HG02798 (cell line): Measurements from ENCODE around the gene MEN1.
"Not testable (repeated sequence)": the region's sequence is repeated elsewhere in the genome, so short reads cannot be mapped to it uniquely, and the experiment has no call there.

Source experiments
- ATAC-seq: cut with Tn5 transposase; IDR thresholded peaks from one replicate; pipeline ENCODE4 v1.9.1; 2021; ENCODE audit warnings: mild to moderate bottlenecking; ENCODE audit not compliant: unreplicated experiment, poor library complexity

The MEN1 gene

DNA sequence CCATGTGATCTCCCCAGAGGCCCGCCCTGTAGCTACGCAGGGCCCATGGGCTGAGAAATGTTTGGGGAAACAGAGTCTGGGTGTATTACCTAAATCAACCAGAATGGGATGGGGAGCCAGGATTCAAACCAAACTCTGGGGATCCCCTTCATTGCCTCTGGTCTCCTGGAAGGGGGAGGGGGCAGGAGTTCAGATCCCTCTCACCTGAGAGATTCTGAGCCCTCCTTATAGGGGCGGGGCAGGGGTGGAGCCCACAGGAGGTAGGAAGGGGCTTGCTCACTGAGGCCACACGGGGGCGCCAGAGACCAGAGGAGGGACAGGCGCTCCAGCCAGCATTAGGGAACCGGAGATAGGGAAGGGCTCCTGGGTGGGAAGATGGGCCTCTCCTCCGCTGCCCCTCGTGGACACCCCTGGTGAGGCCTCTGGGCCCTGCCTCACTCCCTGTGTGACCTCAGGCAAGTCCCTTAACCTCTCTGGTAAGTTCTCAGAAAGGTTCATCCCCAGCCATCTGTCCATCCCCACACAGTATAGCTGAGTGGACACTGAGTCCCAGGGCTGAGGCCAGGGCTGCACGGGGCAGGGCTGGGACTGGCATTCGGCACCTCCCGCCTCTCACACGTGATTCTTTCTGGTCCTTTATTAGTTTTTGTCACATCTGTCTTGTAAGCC, 36.8 kb upstream of the MEN1 start:
- ATAC-seq, result no peak

DNA sequence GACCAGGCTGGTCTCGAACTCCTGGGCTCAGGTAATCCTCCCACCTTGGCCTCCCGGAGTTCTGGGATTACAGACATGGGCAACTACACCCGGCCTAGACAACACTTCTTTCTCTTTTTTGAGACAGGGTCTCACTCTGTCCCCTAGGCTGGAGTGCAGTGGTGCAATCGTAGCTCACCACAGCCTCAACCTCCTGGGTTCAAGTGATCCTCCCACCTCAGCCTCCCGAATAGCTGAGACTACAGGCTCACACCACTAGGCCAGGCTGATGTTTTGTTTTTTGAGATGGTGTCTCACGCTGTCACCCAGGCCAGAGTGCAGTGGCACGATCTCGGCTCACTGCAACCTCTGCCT, 35.4 kb upstream of the MEN1 start:
- ATAC-seq, result not testable (repeated sequence)

DNA sequence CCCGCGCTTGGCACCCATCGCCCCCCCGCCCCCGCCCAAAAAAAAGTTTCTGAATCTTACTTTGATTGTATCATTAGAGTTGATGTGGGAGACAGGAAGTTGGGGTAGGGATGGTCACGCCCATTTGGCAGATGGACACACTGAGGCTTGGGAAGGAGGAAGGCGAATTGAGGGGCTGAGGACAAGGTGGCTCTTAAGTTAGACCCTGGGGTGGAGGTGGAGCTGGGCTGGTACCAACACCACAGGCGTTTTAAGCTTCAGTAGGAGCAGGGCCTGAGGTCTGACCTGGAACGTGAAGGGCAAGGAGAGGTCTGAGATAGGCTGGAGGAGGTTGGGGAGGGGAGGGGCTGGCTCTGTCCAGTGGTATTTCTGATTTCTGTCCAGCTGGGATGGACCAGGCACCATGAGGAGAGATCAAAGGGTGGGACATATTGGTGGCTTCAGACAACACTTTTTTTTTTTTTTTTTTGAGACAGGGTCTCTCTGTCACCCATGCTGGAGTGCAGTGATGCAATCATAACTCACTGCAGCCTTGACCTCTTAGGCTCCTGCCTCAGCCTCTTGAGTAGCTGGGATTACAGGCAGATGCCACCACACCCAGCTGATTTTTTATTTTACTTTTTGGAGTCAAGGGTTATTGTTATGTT, 34.9 kb upstream of the MEN1 start:
- no peak for ATAC-seq

DNA sequence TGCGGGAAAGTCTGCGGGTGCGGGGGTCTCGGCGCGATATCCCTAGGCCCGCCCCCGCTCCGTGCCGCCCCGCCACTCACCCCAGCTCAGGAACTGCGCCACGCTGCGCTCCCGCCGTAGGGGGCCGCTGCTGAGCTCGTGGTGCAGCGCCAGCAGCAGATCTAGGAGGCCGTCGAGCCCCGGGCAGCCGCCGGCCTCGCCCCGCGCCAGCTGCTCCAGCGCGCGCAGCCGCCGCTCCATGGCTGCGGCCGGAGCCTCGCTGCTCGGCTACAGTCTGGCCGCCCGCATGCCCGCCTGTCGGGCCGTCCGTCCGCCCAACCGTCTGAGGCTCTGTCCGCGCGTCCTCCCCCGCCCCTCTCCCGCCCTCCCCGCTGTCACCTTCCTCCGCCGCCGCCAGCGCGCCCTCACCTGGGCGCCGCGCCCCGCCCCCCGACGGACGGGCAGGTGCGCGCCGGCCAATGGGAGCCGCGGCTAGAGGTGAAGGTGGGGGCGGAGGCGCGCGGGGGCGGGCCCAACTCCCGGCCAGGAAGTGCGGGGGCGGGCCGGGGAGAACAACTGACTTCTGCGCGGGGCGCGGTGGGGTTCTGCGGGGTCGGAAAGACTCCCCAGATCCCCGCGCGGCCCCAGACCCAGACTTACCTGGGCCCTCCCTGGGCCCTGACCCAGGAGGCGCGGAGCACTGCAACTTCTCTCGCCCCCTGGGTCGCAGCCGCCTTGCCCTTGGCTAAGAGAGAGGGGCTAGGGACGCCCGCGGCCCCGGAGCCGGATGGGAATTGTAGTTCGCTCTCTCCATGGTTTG, 34.2 kb upstream of the MEN1 start, which contains the start of gene CDC42BPG:
Gene CDC42BPG, minus strand, starts transcription at position 324 of the 799 bp plus-strand sequence. Its CDS starts 84 bp downstream, at position 240.
- peak; percentile 40 for ATAC-seq

DNA sequence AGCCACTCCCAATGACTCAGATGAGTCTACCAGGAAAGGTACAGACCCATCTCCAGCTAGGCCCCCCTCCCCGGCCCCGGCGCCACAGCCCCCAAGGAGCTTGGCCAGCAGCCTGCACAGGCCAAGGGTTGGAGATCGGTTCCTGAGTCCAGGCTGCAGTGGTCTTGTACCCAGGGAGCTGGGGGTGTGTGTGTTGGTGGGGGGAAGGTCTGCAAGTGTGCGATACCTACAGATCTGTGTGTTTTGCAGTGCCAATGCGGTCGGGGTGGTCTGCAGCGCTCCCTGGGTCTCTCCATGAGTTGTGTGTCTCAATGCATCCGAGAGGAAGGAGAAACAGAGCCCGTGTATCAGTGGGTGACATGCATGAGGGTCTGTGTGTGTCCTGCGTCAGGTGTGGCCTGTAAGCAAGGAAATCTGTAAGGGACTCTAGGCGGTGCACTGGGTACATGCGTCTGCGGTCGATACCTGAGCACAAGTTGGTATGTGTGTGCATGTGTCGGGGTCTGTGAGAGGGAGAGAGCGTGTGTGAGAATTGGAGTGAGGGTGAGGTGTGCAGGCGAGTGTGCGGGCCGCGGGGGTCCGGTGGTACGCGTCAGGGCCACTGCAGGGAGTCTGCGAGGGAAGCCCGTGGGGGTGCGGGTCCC, 33.5 kb upstream of the MEN1 start:
- no peak for ATAC-seq

DNA sequence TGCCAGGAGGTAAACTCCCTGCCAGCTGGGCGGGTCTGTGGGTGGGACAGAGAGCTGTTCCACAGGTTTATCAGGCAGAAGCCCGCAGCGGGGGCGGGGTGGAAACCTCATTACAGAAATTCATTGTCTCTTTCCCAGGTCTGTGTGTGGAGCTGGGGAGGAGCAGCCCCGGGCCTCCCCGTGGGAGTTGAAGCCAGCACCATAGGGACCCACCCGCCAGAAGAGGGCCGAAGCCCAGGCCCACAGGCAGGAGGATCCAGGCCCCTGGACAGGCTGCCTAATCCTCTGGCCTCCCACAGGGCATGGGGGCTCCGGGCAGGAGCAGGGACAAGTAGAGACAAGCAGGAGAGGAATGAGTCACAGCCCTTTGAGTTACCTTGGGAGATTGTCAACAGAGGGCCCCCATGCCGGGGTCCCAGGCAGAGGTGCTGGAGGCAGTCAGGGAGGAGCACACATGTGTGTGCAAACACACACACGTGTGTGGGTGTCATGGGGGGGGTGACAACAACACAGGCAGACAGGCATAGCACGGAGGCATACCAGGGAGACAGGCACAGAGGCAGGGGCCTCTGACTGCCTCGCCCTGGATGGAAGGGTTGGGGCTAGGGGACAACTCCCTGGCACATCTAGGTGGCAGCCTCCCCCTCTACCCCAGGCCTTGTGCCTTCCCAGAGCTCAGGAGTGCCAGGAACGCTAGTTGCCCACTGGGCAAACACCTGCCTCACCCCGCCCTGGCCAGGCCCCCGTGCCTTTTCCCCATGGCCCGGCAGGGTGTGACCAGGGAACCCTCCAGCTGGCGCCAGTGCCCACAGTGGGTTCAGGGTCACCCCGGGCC, 32.7 kb upstream of the MEN1 start:
- ATAC-seq, result no peak

DNA sequence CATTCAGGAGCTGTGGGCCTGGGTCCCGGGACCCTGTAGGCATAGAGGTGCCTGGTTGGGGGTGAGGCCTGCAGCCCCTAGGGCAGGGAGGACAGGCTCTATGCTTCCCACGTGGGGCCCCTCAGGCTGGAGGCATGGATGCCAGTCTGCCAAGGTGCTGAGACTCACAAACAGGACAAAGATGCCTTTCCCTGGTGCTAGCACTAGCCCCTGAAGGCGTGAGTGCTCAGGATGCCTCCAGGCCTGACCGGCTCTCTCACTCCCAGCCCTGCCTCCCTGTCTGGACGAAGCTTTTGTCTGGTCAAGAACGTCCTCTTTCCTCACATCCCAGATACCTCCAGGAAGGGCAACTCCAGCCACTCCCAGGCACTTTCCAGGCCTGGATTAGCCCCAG, 32.0 kb upstream of the MEN1 start:
- no peak for ATAC-seq

DNA sequence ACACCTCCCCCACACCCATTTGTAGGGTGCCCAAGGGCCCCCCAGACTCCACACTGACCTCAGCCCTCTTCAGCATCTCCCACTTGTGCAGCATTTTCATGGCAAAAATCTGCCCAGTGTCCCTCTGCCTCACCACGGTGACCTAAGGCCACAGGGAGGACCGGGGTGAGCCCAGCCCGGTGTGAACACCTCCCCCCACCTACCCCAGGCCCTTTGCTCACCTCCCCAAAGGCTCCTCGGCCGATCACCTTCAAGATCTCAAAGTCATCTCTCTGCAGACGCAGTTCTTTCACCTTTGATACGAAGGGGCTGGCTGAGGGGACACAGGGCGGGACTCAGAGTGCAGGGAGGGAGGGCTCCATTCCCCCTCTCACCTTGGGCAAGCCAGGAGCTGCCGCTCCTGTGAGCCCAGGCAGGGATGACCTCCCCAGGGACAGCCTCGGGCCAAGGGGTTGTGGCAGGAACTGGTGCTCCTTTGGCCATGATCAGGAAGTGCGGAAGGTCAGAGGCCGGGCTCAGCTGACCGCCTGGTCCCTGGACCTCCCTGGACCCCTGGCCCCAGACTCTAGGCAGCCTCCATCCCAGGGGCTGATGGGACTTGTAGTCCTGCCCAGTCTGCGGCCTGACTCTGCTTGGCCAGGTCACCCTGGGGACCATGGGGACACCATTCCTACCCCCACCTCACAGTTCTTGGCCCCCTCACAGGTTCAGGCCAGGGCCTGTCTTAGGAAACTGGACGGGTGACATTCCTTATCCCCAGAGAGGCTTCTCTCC, 31.4 kb upstream of the MEN1 start:
- no peak for ATAC-seq

DNA sequence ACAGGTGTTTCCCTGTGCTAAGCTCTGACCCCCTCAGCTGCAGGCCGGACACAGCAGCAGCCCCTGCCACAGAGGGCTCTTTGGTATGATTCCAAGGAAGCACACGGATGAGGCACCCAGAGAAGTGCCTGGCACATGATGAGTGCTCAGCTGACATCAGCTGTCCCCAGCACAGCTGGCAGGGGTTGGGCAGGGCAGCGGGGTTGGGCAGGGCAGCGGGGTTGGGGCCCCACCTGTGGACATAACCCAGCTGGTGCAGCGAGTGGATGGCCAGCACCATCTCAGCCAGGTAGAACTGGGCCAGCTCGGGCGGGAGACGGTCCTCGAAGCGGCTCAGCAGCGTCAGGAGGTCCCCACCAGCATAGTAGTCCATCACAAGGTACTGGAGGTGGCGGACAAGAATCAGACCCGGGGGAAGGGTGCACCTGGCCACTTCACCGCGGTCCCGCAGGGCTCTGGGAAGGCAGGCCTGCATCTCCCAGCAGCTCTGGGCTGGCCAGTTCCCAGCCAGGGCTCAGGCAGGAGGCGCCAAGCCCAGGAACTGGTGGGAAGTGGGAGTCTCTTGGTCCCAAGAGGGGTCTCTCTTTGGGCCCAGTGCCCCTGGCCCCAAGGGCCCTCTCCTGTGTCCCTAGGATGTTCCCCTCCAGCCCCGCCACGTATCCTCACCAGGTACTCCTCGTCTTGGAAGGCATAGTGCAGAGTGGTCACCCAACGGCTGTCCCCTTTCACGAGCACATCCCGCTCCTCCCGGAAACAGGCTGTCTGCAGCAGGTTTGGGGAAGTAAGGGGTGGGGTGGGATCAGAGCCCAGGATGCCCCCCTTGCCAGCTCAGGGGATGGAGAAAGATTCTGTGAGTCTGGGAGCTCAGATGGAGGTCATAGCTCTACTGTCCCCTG, 29.8 kb upstream of the MEN1 start:
- ATAC-seq, result no peak

DNA sequence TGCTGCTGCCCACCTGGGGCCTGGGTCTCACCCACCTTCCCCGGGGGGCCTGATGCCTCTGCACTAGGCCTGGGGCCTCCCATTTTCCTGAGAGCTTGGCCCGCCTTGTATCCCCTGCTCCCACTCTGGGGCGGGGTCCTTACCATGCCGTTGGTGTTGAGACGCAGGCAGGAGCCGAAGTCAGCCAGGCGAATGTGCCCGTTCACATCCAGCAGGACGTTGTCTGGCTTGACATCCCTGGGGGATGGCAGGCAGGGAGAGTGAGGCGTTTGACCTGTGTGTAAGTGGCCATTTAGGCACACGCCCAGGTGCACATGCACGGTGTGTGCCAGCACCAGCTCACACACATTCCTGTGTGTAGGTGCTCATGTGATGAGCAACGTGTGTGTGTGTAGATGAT, 29.0 kb upstream of the MEN1 start:
- ATAC-seq, result no peak

DNA sequence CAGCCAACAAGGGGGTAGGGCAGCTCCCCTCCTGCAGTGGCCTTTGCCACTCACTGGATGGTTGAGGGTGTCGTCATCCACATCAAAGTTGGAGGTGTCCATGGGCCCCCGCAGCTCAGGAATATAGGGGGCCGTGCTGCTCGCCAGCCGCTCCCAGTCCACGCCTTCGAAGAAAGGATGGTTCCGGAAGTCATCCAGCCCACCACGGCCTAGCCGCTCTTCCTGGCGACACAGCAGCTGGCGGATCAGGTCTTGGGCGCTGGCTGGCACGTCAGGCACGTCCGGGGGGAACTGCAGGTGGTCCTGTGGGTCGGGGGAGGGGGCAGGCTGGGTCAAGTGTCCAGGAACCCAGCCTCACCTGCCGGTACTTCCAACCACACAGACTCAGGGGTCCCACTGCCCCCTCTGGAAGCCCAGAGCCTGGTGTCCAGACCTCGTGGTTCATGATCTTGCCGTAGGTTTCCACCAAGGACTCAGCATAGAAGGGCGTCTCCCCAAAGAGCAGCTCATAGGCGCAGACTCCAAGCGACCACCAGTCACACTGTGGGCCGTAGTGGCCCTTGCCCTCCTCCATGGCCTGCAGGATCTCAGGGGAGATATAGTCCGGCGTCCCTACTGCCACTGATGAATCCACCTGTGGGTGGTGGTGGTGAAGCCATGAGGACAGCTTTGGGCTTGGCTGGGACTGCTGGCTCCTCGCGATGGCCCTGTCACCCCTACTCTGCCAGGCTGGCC, 28.4 kb upstream of the MEN1 start:
- no peak for ATAC-seq

DNA sequence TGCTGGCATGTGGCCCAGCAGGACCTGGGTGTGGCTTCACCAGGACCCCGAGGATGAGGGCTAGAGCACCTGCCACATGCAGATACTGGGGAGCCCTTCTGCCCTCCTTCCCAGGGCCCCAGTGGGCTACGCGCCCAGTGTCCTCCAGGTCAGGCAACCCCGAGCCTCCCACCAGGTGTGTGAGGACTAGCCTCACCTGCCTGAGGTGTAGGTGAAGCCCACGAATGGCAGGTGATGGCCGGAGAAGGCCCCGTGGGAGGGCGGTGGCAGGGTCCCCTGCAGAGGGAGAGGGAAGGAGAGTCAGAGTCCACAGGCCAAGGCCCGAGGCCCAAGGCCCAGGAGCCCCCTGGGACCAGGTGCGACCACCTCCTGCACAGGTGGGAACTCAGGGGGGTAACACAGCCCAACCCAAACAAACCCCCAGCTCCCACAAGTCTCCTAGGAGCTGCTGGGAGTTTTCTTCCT, 27.6 kb upstream of the MEN1 start:
- ATAC-seq, result no peak

DNA sequence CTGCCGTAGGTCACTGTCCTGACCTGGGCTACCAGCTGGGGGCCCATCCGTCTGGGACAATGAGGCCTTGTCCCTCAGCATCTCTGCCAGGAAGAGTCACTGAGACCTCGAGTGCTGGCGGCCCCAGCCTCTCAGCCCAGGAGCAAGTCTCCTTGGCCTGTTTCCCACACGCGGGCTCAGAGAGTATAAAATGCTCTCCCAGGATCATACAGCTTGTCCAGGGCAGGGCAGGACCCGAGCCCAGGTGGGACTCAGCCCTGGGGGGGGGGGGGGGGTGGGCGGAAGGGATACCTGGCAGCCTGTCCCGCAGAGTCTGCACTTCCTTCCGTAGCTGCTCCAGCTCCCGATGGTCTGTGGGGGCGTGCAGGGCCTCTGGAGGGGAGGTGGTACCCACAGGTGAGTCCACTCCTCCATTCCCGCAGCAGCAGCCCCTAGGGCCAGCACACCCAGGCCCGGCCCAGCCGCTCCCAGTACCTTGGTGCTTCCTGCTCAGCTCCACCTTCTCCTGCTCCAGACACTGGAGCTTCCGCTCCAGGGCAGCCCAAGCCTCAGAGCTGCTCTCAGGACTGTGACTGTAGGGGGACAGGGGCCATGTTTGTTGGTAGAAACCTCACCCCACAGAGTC, 26.2 kb upstream of the MEN1 start:
- no peak for ATAC-seq

DNA sequence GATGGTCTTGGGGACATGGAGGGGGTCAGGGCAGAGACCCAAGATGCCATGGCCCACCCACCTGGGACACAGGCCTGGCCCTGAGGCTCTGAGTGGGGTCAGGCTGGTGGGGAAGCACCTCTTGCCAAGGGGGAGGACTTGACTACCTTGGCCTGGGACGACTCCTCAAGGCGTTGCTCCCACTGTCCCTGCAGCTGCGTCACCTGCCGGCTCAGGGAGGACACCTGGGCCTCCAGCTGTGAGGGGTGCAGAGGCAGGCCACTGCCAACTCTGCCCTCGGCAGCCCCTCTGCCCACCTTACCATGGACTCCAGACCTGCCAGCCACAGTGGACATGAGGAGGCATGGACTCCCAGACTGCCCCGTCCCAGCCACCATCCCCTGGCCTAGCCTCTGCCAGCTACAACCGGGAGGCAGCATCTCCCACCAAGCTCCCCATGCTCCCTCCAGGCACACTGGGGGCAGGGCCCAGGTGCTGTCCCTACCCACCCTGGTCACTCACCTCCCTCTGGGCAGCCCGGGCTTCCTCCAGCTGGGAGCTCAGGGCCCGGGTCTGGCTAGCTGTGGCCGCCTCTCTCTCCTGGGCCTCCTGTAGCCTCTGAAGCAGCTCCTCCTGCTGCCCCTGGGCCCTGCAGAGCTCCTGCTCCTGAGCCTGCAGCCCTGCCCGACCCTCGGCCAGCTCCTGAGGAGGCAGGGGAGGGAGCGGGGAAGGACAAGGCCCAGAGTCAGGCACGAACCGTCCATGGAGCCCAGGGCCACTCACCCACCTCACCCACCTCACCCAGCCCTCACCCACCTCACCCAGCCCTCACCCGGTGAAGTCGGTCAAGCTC, 25.5 kb upstream of the MEN1 start:
- no peak for ATAC-seq

DNA sequence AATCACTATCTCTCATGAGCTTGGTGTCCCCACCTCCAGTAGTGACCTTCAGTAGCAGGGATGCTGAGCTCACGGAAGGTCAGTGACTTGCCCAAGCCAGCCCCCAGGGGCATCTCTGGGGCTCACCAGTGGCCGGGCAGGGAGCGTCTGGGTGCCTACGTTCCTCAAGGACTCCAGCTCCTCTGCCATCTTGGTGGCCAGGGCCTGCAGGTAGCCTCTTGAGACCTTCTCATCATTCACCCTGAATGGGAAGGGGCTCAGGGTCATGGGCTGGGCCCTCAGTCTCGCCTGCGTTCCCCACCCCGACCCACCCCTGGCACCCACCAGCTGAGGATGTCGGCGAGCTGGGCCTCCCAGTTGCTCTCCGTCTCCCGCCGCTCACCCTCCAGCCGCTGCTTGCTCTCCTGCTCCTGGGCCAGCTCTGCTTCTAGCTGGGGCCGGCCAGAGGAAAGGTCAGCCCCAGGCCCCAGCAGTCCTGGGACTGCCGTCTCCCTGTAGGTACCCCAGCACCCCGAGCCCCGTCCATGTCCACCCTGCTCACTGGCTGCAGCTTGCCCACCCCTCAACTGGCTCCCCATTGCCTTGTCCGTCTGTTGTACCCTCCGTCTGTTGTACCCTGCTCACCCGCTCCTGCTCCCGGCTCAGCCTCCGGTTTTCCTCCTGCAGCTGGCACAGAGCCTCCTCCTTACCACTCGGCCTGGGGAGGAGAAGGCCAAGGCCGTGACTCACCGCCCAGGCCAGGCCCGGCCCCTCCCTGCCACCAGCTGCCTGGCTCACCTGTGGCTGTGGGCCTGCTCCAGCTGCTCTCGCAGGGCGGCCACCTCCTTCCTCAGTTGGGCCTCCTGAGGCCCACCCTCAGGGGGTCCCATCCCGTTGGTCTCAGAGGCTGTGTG, 24.6 kb upstream of the MEN1 start:
- ATAC-seq, result no peak
